SK-N-DZ (cell line): ENCODE measurements around the gene GORASP1.
"Not testable (repeated sequence)": the region's sequence is repeated elsewhere in the genome, so short reads cannot be mapped to it uniquely, and the experiment has no call there.

Source experiments
- DNase-seq: peaks from one replicate; pipeline ENCODE4 v3.0.0-alpha.2; 2015; ENCODE audit warnings: low spot score

The GORASP1 gene

GRCh38 chr3:39065197-39065596 is 42.2 kb downstream of the GORASP1 start:
- DNase-seq = peak; percentile 3

DNA sequence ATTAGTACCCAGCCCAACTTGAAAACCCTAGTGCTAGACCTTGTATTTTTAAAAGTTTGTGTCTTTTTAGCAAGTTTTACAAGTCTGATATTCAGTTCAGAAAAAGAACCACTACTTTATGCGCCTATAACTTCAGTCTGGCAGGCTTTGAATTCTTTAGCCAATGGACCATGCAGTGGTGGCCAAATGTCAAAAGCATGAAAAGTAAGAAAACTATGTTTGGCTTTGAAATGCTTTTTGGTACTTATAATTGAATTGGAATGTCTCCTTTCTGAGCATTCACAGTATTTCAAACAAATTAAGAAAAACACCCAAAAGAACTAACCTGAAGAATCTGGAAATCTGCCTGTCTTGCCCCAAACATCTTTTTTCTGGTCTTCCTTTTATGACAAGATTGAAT is 42.8 kb downstream of the GORASP1 start:
- no peak for DNase-seq

- DNase-seq = no peak
These were observed 44.3 kb downstream of the GORASP1 start for GRCh38 chr3:39063143-39063542.

DNA sequence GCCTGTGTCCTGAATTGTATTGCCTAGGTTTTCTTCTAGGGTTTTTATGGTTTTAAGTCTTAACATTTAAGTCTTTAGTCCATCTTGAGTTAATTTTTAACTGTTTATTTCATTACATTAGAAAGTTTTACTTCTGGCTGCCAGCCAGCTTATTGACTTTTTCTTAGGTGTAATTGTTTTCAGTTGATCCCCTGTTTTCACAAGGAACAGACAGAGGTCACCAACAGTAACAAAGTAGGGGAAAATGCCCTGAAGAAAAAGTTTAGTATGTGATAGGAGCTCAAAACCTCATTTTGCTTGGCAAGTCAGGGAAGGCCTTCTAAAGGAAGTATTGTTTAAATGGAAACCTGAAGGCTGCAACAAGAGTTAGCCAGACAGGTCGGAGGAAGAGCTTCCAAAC is 45.2 kb downstream of the GORASP1 start:
- no peak for DNase-seq

- not testable (repeated sequence) for DNase-seq
These were observed 46.2 kb downstream of the GORASP1 start for GRCh38 chr3:39061228-39061627.

GRCh38 chr3:39056151-39056550 is 51.3 kb downstream of the GORASP1 start:
- no peak for DNase-seq

- no peak for DNase-seq
These were observed 53.7 kb downstream of the GORASP1 start for GRCh38 chr3:39053696-39054095.

DNA sequence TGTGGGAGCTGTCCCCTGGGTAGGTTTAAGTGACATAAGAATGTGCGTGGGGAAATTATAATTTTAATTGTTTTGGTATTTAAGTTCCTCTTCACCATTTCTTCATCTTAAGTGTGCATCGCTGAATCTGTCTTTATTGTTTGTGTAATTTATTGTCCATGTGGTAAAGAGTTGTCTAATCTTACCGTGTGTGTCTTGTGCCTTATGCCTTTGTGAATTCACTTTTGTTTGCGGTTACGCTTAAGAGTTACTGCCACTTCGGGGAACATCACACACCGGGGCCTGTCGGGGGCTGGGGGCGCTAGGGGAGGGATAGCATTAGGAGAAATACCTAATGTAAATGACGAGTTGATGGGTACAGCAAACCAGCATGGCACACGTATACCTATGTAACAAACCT is 54.8 kb downstream of the GORASP1 start:
- no peak for DNase-seq

DNA sequence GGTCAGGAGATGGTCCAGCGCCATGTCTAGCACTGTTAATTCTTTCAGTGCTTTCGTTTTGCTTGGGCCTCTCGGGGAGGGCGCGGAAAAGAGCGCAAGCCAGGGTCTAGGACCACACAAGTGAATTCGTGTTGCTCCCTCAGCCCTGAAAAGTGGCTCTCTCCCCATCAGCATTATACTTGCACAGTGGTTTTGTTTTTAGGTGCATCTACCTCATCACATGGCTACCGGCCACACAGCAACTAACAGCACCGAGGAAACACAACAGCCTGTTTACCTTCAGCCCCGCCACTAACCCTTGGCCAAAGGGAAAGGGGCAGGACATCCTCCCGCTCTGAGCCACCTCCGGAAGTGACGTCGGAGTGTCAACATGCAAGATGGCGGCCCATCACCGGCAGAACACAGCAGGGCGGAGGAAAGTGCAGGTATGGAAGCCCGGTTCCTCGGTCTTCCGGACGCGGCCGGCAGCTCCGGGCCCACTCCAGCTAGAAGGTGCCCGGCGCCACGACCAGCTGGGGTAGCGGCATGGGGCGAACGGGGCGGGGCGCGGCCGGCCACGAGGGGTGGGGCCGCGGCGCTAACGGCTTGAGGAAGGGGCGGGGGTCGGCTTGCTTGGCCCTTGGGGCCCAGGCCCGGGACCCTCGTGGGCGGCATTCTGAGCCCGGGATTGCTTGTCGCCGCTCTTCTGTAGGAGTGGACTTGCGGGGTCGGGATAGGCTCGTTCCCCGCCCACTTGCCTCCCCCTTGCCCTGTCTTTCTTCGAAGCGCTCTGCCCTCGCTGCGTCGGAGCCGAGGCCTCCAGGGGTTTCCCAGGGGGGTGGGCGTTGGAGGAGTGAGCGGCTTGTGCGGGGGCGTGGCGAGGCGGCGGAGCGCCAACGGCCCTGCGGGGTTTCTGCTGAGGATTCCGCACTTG is 55.5 kb downstream of the GORASP1 start, which contains the start of the genes SCN11A and WDR48:
Gene SCN11A, minus strand, starts transcription at position 296 of the 913 bp plus-strand sequence. CDS start 101,582 bp downstream, outside the sequence.
Gene WDR48, plus strand, starts transcription at position 368 of the 913 bp plus-strand sequence. Its CDS starts 10 bp downstream, at position 378.
- DNase-seq = peak; percentile 94

GRCh38 chr3:39050029-39050428 is 57.4 kb downstream of the GORASP1 start:
- DNase-seq = no peak
